Lower leg skin (tissue), 4 donors: ENCODE results near the gene CCDC88C. TPM values are rescaled to one million over a fixed set of nuclear protein-coding genes. Genes with fewer than 3 reads are reported as not detected.

ENCODE experiments used
- DNase-seq, 2 donors: peaks; one replicate each; pipeline ENCODE4 v3.0.0-alpha.2; 2019; ENCODE audit warnings: low spot score in 2 of 2
- H3K4me3 ChIP-seq: fragments of 200-600 bp; sonication (generic); 2 replicates; pipeline ENCODE4 v1.5.1; 2017; ENCODE audit warnings: mild to moderate bottlenecking, low read depth; ENCODE audit not compliant: poor library complexity, severe bottlenecking
- POLR2A ChIP-seq, 2 donors: fragments of 450-650 bp; IDR thresholded peaks; one replicate each; pipeline ENCODE4 v1.6.1; 2016 to 2017; ENCODE audit warnings: antibody characterized with exemption in 2 of 2, mild to moderate bottlenecking in 1 of 2, moderate library complexity in 1 of 2
- WGBS, 2 donors: methylation state at CpG; one replicate each; pipeline ENCODE4 v1.1.5; 2018; 5-methylcytosine and 5-hydroxymethylcytosine counted together
- intact Hi-C: fragments of 100-400 bp; cut with DNase I; formaldehyde crosslinking; loops from one replicate; pipeline ENCODE4 v1.15.0; 2023; ENCODE audit warnings: low total_unique reads
- total RNA-seq, 4 donors: library from RNA; depleted of rRNA; stranded (reverse); fragments of >200 nt; gene quantifications; one replicate each; pipeline ENCODE4 v1.1.0, GENCODE V29; 2016
- TF ChIP-seq, protein P1 (sequence below), 3 donors: fragments of 450-650 bp; IDR thresholded peaks; one replicate each; pipeline ENCODE4 v1.5.1; 2016; ENCODE audit warnings: antibody characterized with exemption in 3 of 3, mild to moderate bottlenecking in 3 of 3, moderate library complexity in 2 of 3

Gene CCDC88C
- total RNA-seq, 4 donors from 2014 or later, result 8.5 to 21.8 (median 13.4) TPM

DNA sequence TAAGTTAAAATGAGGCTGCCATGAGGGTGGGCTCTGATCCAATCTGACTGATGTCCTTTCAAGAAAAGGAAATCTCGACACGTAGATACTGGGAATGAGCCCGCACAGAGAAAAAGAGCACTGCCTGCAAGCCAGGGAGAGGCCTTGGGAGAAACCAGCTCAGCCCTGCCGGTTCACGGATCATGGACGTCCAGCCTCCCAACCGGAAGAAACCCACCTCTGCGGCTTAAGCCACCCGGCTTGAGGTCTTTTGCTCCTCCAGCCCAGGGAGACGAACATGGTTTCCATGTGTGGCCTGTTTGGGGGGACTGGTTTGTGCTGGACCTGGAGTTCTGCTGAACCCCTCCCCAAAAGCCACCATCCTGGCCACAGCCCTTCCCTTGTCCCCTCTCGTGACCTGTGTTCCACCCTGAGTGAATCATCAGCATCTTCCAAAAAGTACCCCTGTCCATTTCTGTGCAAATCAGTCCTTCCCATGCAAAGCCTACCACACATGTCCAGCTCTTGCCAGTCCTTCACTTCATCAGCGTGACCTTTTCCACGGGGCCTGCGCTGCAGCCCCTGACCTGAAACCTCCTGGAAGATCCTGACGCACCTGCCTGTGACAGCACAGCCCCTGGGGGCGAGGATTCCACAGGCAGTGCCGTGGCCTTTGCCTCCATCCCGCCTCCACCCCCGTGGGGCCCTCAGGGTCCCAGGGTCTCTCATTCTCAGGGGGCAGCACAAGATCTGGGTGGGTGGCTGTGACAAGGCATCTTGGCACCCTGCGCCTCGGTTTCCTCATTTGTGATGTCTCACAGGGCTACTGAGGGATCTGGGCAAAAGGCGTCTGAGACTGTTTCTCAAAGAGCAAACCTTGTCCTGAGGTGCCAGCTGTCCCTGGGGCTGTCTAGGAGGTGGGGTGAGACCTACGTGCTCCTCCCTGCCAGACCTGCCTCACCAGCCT, 121.5 kb downstream of the CCDC88C start:
- intact Hi-C loops, result no loop called here
- no peak overlapping the region for H3K4me3 ChIP-seq
- WGBS, 2 donors, result 91 to 92% methylated on average over 23 of the region's 23 CpGs
- DNase-seq, result no peak
- TF ChIP-seq POLR2A (IDR thresholded peaks at IDR 0.05), result no peak
- TF ChIP-seq, protein P1, sequence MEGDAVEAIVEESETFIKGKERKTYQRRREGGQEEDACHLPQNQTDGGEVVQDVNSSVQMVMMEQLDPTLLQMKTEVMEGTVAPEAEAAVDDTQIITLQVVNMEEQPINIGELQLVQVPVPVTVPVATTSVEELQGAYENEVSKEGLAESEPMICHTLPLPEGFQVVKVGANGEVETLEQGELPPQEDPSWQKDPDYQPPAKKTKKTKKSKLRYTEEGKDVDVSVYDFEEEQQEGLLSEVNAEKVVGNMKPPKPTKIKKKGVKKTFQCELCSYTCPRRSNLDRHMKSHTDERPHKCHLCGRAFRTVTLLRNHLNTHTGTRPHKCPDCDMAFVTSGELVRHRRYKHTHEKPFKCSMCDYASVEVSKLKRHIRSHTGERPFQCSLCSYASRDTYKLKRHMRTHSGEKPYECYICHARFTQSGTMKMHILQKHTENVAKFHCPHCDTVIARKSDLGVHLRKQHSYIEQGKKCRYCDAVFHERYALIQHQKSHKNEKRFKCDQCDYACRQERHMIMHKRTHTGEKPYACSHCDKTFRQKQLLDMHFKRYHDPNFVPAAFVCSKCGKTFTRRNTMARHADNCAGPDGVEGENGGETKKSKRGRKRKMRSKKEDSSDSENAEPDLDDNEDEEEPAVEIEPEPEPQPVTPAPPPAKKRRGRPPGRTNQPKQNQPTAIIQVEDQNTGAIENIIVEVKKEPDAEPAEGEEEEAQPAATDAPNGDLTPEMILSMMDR (IDR thresholded peaks at IDR 0.05), result no peak

DNA sequence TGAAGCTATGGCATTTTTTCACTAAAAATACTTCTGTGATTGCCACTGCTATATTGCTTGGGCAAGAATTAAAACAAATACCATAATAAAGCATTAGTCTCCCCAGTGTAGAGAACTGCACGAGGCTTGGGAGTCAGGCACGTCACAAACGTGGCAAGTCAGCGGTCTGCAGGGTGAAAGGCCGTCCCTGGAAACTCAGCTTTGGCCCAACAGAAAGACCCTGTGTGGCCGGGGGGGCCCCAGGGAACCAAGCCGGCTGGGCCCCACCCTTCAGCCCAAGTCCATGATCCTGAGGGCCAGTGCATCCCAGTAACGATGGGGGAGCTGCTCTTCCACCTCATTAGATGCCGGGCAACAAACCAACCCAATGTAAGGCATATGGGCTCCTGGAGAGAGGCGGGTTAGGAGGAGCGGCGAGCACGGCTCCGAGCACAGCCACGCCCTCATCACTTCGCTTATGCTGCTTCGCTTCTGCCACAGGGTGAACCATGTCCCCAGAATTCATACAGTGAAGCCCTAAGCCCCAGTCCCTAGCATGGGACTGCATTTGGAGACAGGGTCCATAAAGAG, 122.3 kb downstream of the CCDC88C start:
- TF ChIP-seq, protein P1 (IDR thresholded peaks at IDR 0.05), result no peak

DNA sequence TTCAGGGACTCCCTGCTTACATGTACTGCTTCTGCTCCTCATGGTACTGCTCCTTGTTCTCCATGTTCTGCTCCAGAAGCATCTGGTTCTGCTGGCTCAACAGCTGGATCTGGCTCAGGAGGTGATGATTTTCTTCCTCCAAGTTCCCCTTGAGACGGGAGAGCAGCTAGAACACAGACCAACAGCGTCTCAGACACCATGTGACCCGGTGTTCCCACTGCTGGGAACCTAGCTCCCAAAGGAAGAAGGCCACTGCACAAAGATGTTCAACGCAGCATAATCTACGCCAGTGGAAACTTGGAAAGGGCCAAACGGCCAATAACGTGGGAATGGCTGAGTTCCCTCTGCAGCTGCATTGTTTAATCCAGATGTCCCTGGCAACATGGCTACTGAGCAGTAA, 123.5 kb downstream of the CCDC88C start:
- H3K4me3 ChIP-seq, result no peak overlapping the region
- TF ChIP-seq POLR2A (IDR thresholded peaks at IDR 0.05), result no peak
- TF ChIP-seq, protein P1 (IDR thresholded peaks at IDR 0.05), result no peak
- WGBS, 2 donors, result 54 to 56% methylated on average over 7 of the region's 7 CpGs
- intact Hi-C loops, result no loop called here
- no peak for DNase-seq

More for the DNA sequence above, 122.3 kb downstream of the CCDC88C start:
- no peak for DNase-seq
- intact Hi-C loops, result no loop called here
- no peak overlapping the region for H3K4me3 ChIP-seq
- WGBS, 2 donors, result 90 to 95% methylated on average over 17 of the region's 17 CpGs

DNA sequence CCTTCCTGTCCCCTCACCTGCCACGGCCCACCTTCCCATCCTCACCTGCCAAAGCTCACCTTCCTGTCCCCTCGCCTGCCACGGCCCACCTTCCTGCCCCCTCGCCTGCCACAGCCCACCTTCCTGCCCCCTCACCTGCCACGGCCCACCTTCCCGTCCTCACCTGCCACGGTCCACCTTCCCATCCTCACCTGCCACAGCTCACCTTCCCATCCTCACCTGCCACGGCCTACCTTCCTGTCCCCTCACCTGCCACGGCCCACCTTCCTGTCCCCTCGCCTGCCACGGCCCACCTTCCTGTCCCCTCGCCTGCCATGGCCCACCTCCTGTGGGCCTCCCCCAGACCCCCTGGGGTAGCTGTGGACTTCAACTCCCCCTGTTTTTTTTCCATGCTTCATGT, 124.3 kb downstream of the CCDC88C start:
- TF ChIP-seq POLR2A (IDR thresholded peaks at IDR 0.05), result no peak
- TF ChIP-seq, protein P1 (IDR thresholded peaks at IDR 0.05), result no peak
- DNase-seq, result no peak
- 31 to 35% methylated on average over 12 of the region's 12 CpGs for WGBS, 2 donors

GRCh38 chr14:91292491-91292890, 125.1 kb downstream of the CCDC88C start:
- no peak for DNase-seq
- TF ChIP-seq, protein P1 (IDR thresholded peaks at IDR 0.05), result no peak
- TF ChIP-seq POLR2A (IDR thresholded peaks at IDR 0.05), result no peak
- intact Hi-C loops, result no loop called here
- WGBS, 2 donors, result 84 to 87% methylated on average over 15 of the region's 15 CpGs
- H3K4me3 ChIP-seq, result no peak overlapping the region

More for the DNA sequence above, 124.3 kb downstream of the CCDC88C start:
- intact Hi-C loops, result no loop called here
- no peak overlapping the region for H3K4me3 ChIP-seq
